Measurements from ENCODE around the gene FBXO5.

DNA sequence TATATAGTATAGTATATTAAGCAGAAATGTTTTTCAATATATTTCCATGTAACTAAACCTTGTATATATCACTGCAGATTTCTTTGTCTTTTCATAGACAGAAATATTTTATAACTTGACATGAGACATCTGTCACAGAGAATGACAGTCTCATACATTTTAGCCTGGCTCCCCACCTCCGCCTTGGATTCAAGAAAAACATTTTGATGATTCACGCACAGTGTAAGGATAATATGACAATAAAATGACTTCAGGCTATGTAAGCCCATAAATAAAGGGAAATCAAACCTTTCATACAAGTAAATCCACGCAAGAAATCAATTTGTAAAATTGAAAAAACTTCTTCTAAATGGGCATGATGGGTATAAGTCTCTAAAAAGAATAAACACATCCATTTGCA, 36.4 kb downstream of the FBXO5 start:
- TF ChIP-seq, protein P1, sequence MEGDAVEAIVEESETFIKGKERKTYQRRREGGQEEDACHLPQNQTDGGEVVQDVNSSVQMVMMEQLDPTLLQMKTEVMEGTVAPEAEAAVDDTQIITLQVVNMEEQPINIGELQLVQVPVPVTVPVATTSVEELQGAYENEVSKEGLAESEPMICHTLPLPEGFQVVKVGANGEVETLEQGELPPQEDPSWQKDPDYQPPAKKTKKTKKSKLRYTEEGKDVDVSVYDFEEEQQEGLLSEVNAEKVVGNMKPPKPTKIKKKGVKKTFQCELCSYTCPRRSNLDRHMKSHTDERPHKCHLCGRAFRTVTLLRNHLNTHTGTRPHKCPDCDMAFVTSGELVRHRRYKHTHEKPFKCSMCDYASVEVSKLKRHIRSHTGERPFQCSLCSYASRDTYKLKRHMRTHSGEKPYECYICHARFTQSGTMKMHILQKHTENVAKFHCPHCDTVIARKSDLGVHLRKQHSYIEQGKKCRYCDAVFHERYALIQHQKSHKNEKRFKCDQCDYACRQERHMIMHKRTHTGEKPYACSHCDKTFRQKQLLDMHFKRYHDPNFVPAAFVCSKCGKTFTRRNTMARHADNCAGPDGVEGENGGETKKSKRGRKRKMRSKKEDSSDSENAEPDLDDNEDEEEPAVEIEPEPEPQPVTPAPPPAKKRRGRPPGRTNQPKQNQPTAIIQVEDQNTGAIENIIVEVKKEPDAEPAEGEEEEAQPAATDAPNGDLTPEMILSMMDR (IDR thresholded peaks at IDR 0.05), result no peak
- no peak for TF ChIP-seq POLR2A (IDR thresholded peaks at IDR 0.05)
- no peak for TF ChIP-seq POLR2AphosphoS5 (IDR thresholded peaks at IDR 0.05)
